ENCODE measurements around the gene RAB3C.
A peak's percentile ranks its signal among the peaks of the same experiment; 100 is the strongest.

RAB3C gene

DNA sequence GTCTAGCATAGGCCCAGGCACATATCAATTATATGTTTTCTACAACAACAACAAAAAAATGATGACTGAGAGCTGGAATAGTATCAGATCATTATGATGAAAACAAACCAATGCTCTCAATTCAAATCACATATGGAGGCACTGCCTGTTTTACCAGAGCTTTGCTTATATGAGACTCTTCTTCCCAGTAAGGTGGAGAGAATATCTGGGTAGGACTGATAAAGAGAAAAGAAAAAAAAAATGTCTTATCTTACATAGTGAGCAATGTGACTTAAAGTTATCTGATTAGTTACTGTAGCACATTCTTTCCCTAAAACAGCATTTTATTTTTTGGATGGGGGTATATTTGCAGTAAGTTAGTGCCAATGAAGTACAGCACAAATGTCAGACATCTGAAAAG, 154.8 kb downstream of the RAB3C start:
- DNase-seq = no peak

DNA sequence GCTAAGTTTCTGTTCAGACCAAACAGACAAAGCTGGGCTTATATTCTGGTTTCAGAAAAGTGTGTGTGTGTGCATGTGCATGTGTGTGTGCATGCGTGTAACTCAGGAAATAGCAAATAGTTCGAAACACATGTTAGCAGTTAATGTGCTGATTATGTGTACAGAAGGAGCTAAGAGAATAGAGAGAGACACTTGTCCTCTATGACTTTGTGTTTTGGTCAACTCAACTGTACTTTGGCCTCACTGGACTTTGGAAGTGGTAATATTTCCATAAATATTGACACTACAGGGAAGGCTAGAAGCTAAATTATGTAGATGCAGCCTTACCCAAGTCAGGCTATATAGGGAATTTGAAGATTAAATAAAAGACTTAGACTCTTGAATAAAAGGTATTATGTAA, 155.5 kb downstream of the RAB3C start:
- DNase-seq = no peak

DNA sequence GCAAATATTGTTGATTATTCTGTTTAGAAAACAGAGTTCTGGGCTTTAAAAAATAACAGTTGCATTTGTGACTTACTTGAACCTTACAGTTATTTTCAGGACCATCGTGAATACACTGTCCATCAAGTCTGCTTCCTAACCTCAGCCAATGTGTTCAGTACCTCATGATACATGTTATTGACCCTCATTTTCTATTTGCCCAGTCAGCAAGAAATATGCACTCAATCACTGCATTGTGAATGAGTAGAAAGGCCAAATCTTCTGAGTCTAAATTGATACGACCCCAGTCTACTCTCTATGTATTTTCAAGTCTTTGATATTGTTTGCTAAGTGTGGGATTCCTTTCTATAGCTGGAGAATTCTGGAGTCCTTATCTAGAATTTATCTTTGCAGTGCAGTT, 156.2 kb downstream of the RAB3C start:
- no peak for DNase-seq

DNA sequence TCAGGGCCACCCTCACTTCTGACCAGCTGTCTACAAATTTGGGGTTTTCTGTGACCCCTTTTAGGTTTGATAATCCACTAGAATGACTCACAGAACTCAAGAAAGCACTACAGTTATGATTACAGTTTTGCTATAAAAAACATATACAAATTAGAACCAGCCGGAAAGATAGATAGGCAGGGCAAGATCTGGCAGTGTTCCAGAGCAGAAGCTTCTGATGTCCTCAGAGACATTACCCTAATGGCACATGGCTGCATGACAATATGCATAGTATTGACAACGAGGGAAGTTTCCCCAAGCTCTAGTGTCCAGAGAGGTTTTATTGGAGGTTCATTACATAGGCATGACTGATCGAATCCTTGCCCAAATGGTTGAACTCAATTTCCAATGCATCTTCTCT, 158.1 kb downstream of the RAB3C start:
- no peak for DNase-seq

DNA sequence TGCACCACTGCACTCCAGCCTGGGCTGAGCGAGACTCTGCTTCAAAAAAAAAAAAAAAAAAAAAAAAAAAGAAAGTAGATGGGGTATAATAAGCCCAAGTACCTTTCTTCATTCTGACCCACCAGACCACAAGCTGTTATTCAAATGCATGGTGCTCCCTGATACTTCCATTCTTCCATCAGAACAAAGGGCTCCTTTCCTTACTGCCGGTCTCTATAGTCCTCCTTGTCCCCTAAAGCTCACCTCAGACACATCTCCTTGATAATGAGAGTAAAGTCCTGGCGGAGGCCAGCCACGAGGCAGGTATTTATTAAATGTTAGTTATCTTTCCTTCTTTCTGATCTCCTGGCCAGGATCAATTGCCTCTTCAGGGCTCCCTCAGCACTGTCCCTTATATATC, 162.5 kb downstream of the RAB3C start:
- DNase-seq = no peak

DNA sequence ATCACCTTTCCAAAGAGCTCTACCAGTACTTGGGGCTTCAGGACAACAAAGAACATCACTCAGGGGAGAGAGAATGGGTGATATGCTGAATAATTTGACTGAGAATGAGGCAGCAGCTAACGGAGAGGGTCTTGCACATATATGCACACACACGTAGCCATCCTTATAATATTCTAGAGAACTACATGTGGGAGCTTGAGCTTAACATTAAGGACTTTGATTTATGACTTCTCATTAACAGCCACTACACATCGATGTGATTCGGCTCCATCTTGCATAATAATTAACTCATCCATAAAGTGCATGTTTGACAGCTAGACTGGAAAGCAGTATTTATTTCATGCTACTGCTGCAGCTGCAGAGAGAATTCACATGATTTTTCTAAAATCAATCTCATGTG, 163.4 kb downstream of the RAB3C start:
- DNase-seq = no peak

DNA sequence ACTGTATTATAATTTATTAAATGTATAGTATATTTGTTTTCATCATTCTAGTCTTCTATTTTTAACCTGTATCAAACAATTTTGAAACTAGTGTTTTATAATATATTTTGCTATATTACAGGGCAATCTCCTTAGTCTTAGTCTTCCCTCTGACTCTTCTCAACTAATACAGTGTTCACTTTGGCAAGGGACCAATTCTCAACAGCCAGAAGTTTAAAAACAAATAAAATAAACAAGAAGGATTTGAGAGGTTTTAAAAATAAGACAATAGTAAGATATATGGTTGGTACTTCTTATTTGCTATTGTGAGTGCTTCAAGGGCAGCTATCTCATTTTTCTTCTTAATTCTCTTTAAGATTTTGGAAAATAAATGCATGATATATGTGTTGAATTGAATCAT, 167.2 kb downstream of the RAB3C start:
- no peak for DNase-seq

DNA sequence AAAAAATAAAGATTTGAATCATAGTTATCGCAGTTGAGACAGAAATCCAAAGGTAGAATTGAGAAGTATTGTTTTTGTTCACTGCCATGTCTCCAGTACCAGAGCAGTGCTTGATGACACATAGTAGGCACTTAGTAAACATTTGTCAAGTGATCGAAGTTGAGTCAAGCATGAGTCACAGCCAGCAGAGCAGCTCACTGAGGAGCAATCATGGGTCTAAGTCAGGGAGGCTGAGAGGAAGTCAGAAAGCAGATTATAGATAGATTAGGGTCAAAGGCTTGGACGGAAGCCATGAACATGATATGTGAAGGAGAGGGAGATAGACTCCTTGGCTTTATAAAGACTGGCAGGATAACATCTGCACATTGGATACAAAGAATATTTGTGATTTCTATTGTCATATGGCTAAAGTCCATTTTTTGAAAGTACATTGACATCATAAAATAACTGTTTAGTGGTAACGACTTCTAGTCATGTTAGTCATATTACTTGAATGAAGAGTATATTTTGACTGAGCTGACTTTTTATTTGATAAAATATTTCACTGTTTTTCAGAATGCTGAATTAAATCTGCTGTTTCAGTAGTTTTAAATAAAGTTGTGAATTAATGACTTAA, 168.5 kb downstream of the RAB3C start:
- no peak for DNase-seq

DNA sequence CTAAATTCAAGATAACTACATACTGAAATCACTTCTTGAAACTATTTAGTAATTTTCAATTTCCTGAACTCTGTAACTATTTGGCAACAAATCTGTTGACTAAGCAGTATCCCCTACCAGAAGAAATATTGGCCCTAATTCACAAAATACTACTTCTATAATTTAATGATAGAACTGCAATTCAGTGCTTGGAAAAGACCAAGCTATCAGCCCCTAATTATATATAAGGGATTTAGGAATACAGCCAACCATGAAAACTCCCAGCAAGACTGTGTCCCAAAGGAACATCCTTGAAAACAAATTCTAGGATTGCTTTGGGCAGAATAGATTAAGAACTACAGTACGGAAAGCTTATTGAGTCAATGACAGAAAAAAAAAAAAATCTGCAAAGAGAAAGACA, 169.2 kb downstream of the RAB3C start:
- no peak for DNase-seq

DNA sequence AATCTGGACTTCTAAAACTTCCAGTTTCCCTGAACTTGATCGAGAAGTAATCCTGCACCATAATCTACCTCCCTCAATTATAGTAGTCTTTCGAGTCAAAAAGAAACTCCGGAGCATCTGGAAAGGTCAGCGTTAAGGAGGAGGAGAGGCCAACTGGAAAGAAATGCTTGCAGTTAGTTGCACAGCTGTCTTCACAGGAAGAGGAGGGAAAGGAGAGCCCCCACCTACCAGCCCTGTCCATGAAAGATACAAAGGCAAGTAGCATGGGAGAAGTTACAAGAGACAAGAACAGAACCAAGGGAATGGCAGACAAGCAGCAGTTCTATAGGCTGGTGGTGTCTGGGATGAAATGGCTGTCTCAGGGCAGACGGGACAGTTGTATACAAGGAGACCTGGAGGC, 170.6 kb downstream of the RAB3C start:
- no peak for DNase-seq

DNA sequence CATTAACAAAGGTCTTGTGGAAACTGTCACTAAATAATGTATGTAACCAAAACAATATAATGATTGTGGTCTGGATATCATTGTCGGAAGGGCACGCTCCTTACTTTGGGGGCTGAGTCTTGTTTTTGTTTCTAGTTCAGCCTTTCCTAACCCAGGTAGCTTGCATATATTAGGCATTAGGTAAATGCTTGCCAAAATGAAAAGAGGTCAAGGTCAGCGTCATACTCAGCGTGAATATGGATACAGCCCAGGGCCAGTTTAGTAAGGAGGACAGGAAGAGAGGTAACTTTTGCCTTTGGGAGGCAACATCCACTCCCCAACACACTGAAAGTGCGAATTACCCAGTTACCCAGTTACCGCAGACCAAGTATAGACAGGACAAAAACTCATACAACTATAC, 171.4 kb downstream of the RAB3C start:
- DNase-seq = no peak

DNA sequence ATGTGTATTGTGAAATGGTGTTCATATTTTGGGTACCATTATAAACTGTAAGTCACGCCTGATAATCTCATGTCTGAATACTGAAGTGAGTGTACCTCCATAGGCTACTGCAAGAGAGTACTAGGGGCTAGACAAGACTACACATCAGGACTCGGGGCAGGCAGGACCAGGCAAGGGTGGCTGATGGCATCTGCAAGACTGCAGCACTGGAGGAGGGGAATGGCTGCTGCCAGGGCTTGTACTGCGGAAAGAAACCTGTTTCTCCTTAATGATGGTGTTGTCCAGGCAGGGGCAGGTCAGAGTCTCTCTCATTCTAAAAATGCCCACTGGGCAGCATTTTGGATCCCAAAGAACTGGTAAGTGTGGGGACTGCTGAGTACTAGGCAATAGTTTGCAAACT, 172.5 kb downstream of the RAB3C start:
- no peak for DNase-seq

DNA sequence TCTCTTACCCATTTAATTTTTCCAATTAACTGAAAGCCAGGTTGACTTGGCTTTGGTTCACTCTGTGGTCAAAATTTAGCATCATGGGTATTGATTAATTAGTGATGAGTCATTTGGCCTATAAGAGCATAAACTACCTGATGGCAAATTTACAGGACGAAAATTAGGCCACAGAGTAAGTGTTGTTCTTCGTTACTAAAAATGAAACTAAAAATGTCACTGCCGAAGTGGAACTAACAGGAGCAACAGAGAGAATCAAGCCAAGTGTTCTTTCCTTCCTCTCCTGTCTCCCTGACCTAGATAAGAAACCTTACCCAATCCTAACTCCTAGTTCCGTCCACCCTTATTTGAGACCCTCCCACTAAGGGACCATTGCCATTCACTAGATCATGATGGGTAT, 176.9 kb downstream of the RAB3C start:
- no peak for DNase-seq

DNA sequence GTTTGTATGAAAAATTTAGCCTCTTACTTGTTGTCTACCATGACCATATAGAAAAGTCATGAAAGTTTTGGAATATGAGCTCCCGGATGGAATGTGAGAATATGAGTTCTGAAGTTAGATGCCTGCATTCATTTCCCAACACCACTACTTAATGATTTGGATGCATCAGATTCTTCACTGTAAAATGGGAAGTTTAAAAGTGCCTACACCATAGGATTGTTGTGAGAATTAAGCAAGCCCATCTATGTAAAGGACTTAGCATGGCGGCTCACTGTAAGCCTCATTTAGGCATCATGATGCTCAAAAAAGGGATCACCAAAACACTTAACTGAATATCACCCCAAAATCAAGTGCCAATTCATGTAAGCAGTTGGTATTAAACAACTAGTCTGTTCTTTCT, 177.3 kb downstream of the RAB3C start:
- no peak for DNase-seq

DNA sequence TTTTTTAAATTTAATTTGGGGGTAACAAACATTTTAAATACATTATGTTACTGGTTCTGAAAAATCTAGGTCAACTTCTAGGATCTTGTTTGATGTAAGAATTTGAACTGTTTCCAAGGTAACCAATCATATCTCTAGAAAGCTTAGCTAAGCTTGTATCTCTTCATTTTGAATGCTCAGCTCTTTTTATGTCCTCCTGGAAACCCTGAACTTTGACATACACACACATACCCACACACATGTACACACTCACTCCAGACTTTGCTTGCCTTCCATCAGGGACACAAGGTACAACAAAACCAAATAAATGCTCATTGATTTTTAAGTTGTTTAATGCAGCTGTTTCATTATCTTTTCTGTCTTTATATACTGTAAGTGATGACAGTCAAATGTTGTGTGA, 178.5 kb downstream of the RAB3C start:
- no peak for DNase-seq

DNA sequence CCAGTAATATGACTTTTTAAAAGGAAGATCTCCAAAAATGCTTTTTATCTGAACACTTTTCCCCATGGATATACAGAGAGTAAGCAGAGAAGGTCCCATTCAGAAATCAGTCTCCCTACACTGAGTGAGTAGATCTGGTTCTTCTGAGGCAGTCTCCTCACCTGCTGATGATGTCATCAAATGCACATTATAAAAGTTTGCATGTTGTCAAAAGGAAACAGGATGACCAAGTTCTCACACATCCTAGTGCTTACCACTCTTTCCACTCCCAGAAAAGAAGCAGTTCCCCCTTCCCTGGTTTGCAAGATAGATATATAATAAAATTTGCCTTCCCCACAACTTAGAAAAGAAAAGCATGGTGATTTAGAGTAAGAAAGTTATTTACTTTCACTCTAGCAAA, 180.5 kb downstream of the RAB3C start:
- no peak for DNase-seq

DNA sequence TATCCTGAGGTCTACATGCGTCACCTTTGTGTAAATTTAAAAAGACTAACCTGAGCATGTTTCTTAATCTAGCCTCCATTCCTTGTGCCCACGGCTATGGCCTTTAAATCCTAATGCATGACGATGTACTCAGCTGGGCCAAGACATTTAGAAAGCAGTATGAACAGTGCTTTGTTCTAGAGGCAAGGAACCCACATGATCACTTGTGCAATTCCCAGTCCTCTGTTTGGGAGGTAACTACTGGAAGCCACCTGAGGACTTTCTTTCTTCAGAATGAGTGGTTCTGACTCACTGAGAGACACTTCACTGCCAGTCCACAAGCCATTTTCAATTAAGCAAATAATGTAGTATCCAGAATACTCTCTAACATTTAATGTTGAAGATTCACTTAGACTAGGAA, 181.3 kb downstream of the RAB3C start:
- peak in 1 of 2 experiments; percentile 6 for DNase-seq

DNA sequence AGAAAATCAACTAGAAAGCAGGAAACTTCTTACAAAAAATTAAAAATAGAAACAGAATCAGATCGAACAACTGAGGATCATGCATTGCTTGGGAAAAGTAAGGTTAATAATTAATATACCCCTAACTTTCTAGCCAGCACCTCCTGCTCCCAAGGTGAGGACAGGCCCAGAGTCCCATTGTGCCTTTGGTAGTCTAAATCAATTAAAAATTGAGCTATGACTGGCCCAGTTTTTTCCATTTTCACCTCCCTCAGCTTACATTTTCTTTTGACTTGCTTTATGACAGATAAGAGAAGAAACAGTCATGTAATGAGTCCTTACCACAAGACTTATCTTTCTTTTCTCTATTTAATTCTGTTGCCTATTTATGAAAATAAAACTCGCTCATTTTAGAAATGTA, 182.2 kb downstream of the RAB3C start:
- no peak for DNase-seq

DNA sequence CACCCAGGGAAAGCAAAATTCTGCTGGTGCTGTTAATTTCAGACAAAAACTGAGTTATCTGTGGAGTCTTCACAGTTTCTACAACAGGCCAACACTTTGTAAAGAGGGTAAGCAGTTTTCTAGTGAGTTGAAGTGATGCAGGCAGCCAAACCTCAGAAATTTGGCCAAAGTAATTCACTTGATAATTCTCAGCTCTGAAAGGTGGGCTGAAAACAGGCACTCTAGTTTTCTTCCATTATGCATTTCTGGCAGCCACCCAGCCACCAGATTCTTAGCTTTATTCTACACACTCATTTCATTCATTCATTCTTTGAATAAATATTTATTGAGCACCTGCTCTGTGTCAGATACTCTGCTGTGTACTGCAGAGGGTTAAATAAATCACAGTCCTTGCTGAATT, 184.2 kb downstream of the RAB3C start:
- no peak for DNase-seq

DNA sequence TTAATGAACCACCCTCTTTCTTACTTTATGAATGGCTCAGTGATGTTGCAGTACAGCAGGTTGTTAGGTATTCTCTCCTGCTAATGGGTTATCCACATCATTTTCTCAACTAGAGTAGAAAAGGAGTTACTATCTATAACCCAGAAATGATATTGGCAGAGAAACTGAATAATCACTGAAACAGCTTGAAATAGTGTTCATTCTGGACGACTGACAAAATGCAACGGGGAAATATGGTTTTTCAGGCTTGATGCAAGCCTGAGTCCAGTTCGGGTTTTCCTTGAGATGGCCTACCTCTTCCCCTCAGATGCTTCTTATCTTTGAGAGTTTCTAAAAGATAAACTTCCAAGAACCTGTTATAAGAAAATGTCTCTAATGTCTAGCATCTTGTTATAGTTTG, 187.3 kb downstream of the RAB3C start:
- no peak for DNase-seq

DNA sequence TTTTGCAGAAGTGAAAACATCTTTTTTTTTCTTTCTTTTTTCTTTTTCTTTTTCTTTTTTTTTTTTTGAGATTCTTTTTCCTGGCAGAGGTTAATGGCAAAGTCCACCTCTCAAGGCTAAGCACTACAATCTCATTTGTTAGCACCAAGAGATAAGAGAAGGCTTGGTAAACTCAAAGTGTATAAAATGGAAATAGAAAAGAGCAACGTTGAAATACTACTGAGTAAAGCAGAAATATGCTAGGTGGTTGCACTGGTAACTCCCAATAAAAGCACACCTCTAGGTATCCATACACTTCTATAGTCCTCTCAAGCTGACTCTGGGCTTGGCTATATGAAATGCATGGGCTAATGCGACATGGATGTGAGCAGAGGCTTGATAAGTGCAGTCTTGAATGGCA, 188.9 kb downstream of the RAB3C start:
- no peak for DNase-seq

DNA sequence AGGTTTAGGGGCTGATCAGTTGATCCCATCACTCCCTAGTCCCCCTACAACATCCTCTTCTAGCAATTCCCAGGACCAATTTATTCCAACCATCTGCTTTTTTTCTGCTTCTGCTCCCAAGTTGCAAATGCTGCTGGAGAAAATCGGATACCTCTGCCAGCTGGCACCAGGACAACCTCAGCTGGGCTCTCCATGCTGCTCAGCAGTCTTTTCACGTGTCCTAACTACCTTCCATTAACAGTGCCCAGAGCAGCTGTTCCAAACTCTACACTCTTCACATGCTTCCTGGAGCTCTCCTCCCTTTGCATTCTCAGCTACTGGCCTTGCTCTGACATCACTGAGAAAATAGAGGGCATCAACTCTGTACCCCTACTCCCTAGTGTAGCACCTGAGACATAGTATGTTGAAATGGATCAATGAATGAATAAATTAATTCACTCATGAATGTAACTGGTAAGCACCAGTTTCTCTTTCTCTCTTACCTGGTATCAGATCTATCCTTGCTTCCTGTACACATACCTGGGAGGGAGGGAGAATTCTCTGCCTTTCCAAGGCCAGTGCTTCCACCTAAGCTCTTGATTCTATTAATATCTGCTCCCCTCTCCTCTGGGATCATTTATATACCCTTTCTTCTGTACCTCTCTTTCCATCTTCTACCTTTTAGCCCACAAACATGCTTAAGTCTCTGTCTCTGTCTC, 191.0 kb downstream of the RAB3C start:
- no peak for DNase-seq

DNA sequence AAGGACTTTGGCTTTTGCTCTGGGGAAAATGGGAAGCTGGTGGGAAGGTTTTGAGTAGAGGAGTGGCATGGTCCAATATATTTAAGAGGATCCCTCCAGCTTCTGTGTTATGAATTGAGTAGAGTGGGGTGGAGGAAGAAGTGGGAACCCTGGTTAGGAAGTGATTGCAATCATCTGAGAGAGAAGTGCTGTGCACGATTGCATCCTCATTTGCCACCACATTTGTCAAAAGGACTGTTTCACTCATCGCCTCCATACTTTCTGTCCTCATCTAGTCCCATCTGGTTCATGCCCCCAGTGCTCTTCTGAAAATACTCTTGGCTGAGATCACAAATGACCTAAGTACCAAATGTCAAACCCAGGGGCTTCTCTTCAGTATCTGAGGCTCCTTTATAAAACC, 192.1 kb downstream of the RAB3C start:
- DNase-seq = no peak

DNA sequence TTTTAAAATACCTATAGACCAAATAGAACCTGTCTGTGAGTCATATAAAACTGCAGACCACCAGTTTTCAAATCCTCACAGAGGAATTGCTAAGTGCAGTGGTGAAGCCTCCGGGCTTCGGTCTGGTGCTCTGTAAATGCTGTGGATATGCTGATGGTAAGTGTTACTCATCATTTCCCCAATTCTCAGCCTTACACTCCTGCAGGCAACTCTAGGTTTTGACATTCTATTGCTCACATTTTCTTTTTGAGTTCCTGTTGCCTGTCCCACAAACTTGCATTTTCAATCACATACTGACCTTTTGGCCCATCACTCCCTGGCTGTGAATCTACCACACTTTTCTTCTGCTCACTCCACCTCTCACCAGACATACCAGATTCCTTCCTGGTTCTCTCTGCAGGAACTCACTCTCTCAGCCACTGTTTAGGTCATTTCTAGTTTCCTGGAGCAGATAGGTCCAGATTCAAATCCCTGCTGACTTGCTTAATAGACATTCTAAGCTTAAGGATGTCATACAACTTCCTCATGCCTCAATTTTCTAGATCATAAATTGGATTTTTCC, 192.9 kb downstream of the RAB3C start:
- no peak for DNase-seq

DNA sequence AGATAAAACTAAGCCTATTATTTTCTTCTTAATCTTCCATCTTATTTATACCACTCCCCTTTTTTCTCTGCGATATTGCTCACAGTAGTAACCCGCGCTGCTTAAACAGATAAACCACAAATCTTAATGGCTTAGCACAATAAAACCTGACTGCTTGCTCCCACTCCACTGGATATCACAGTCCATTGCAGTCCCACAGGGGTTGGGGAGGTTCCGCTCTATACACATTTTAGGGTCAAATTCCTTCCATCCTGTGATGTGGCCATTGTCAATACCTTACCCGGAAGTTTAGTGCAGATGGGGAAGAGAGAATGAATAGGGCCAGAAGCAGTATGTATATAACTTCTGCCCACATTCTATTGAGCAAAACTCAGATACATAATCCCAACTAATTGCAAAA, 193.7 kb downstream of the RAB3C start:
- DNase-seq = no peak

All from NCI-H187 (cell line).